ENCODE results near the gene MPV17L.
"Not testable (repeated sequence)": the region's sequence is repeated elsewhere in the genome, so short reads cannot be mapped to it uniquely, and the experiment has no call there.

DNA sequence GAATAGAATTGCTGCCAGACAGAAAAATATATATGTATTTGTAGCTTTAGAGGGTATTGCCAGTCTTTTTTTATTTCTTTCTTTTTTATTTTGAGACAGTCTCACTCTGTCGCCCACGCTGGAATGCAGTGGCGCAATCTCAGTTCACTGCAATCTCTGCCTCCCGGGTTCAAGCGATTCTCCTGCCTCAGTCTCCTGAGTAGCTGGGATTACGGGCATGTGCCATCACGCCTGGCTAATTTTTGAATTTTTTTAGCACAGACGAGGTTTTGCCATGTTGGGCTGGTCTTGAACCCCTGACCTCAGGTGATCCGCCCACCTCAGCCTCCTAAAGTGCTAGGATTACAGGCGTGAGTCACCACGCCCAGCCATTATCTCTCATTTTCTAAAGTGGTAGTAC lies 35.3 kb downstream of the MPV17L start:
- TF ChIP-seq, protein P1, sequence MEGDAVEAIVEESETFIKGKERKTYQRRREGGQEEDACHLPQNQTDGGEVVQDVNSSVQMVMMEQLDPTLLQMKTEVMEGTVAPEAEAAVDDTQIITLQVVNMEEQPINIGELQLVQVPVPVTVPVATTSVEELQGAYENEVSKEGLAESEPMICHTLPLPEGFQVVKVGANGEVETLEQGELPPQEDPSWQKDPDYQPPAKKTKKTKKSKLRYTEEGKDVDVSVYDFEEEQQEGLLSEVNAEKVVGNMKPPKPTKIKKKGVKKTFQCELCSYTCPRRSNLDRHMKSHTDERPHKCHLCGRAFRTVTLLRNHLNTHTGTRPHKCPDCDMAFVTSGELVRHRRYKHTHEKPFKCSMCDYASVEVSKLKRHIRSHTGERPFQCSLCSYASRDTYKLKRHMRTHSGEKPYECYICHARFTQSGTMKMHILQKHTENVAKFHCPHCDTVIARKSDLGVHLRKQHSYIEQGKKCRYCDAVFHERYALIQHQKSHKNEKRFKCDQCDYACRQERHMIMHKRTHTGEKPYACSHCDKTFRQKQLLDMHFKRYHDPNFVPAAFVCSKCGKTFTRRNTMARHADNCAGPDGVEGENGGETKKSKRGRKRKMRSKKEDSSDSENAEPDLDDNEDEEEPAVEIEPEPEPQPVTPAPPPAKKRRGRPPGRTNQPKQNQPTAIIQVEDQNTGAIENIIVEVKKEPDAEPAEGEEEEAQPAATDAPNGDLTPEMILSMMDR (IDR thresholded peaks at IDR 0.05; ENCODE audit: low read length): not testable (repeated sequence)
- TF ChIP-seq EZH2phosphoT487 (IDR thresholded peaks at IDR 0.05; ENCODE audit: low read length); EZH2 (optimal IDR thresholded peaks at IDR 0.05; ENCODE audit: low read depth, low read length): not testable (repeated sequence)
